Measurements from ENCODE around the gene HAGHL. TPM values are rescaled to one million over a fixed set of nuclear protein-coding genes. Genes with fewer than 3 reads are reported as not detected.

The HAGHL gene
- total and polyA plus RNA-seq, 12 donors: 0.35 to 63.5 (median 6.0) TPM; not detected in 1

GRCh38 chr16:718922-719321 lies 8.0 kb upstream of the HAGHL start:
- Histone ChIP-seq H3K27ac (no peak overlapping the region), H3K36me3 (replicated peaks in 1 of 2) (no peaks in the 10 kb centered on the region), H3K4me1 (replicated peaks in 1 of 2) (peaks cover 29 to 37% of the 10 kb centered on the region in 2 donors), H3K9me3 (replicated peaks in 1 of 3) (no peaks in the 10 kb centered on the region), H3K4me3 (no peak overlapping the region), H3K27me3 (no peaks in the 10 kb centered on the region)
- 71 to 86% (median 81%) methylated on average over 5 to 6 of the region's 6 CpGs for WGBS, 4 donors
- DNase-seq: no peak
- intact Hi-C loops (cut with DNase I): loop anchor here in 1 of 2 donors (10.0 kb wide), 1 partner anchor 336 kb away; no protein-coding TSS in a partner anchor
- TF ChIP-seq CTCF (IDR thresholded peaks at IDR 0.05): no peak
- no peak for TF ChIP-seq POLR2A (IDR thresholded peaks at IDR 0.05)

GRCh38 chr16:719815-720446 lies 7.0 kb upstream of the HAGHL start:
- Histone ChIP-seq H3K4me1 (replicated peaks in 1 of 2) (peaks cover 24 to 30% of the 10 kb centered on the region in 2 donors), H3K36me3 (replicated peaks in 1 of 2) (no peaks in the 10 kb centered on the region), H3K4me3 (peak overlapping the region in 2 of 4 donors; percentile 42 to 88), H3K27ac (peak overlapping the region in 4 of 5 donors; percentile 89 to 95 (median 90)), H3K9me3 (replicated peaks in 1 of 3) (no peaks in the 10 kb centered on the region), H3K27me3 (no peaks in the 10 kb centered on the region)
- no peak for TF ChIP-seq POLR2A (IDR thresholded peaks at IDR 0.05)
- TF ChIP-seq CTCF (IDR thresholded peaks at IDR 0.05): no peak
- peak in 1 of 7 donors; percentile 59 for DNase-seq
- WGBS, 4 donors: 11 to 13% (median 13%) methylated on average over 11 to 16 of the region's 16 CpGs
- intact Hi-C loops (cut with DNase I): loop anchor here in 1 of 2 donors (10.0 kb wide), 1 partner anchor 335 kb away; no protein-coding TSS in a partner anchor

- H3K36me3 ChIP-seq (replicated peaks in 1 of 2): no peaks in the 10 kb centered on the region
- 0% methylated on average over 2 to 38 of the region's 38 CpGs for WGBS, 4 donors
- peak in 5 of 7 donors; percentile 44 to 74 (median 62) for DNase-seq
- TF ChIP-seq CTCF (IDR thresholded peaks at IDR 0.05): peak in 1 of 6 experiments; percentile 2
- no peak for TF ChIP-seq POLR2A (IDR thresholded peaks at IDR 0.05)
- no peaks in the 10 kb centered on the region for H3K9me3 ChIP-seq (replicated peaks in 1 of 3)
- H3K4me3 ChIP-seq: peak overlapping the region; percentile 35 to 88 (median 62)
- peaks cover 24 to 30% of the 10 kb centered on the region in 2 donors for H3K4me1 ChIP-seq (replicated peaks in 1 of 2)
- no peaks in the 10 kb centered on the region for H3K27me3 ChIP-seq
- H3K27ac ChIP-seq: peak overlapping the region; percentile 82 to 95 (median 90)
- intact Hi-C loops (cut with DNase I): no loop called here
Observed at GRCh38 chr16:720447-720989, 6.4 kb upstream of the HAGHL start.

- Histone ChIP-seq H3K36me3 (replicated peaks in 1 of 2) (no peaks in the 10 kb centered on the region), H3K4me3 (peak within 1 kb of the TSS; percentile 35 to 88 (median 62)), H3K9me3 (replicated peaks in 1 of 3) (no peaks in the 10 kb centered on the region), H3K27ac (peak within 1 kb of the TSS; percentile 82 to 95 (median 90)), H3K4me1 (replicated peaks in 1 of 2) (peaks cover 17 to 25% of the 10 kb centered on the region in 2 donors), H3K27me3 (no peaks in the 10 kb centered on the region)
- TF ChIP-seq CTCF (IDR thresholded peaks at IDR 0.05): peak in 3 of 6 experiments; percentile 9 to 19 (median 11)
- TF ChIP-seq POLR2A (IDR thresholded peaks at IDR 0.05): peak; percentile 84 to 89
- DNase-seq: peak; percentile 84 to 91 (median 86)
- 6 to 7% (median 7%) methylated on average over 21 to 106 of the region's 106 CpGs; no CpG with 5 or more reads in 1 of the 4 donors for WGBS, 4 donors
- intact Hi-C loops (cut with DNase I): no loop called here
Observed at GRCh38 chr16:720990-721764, 5.7 kb upstream of the HAGHL start, which contains the start of gene ANTKMT. Gene ANTKMT, plus strand, starts transcription at chr16:721146. Its CDS starts 129 bp downstream, at chr16:721275.

Measured in adrenal gland (tissue), 12 donors.